H9 (cell line): Measurements from ENCODE around the gene YIPF2. TPM values are rescaled to one million over a fixed set of nuclear protein-coding genes. Genes with fewer than 3 reads are reported as not detected.
A peak's percentile ranks its signal among the peaks of the same experiment; 100 is the strongest.

Source experiments
- DNase-seq: peaks from one replicate; pipeline ENCODE4 v3.0.0-alpha.2; 2017
- H2AFZ ChIP-seq: one replicate; pipeline ENCODE4 v1.6.1; 2013; ENCODE audit warnings: mild to moderate bottlenecking, low read length, control low read depth, moderate library complexity
- H2AK5ac ChIP-seq: 2 replicates; pipeline ENCODE4 v1.6.1; 2013; ENCODE audit warnings: low read length, control low read depth, mixed read lengths; ENCODE audit not compliant: insufficient read length
- H2BK120ac ChIP-seq: one replicate; pipeline ENCODE4 v1.6.1; 2013; ENCODE audit warnings: low read depth, mild to moderate bottlenecking, low read length, control low read depth, inconsistent platforms; ENCODE audit not compliant: poor library complexity, severe bottlenecking
- H2BK12ac ChIP-seq: 2 replicates; pipeline ENCODE4 v1.6.1; 2013; ENCODE audit warnings: low read length, control low read depth, mixed read lengths, low read depth; ENCODE audit not compliant: insufficient read length
- H2BK15ac ChIP-seq: 2 replicates; pipeline ENCODE4 v1.6.1; 2013; ENCODE audit warnings: low read depth, low read length, control low read depth
- H2BK20ac ChIP-seq: one replicate; pipeline ENCODE4 v1.6.1; 2013; ENCODE audit warnings: low read depth, mild to moderate bottlenecking, low read length, control low read depth, inconsistent platforms; ENCODE audit not compliant: poor library complexity, severe bottlenecking
- H2BK5ac ChIP-seq: 2 replicates; pipeline ENCODE4 v1.6.1; 2013; ENCODE audit warnings: low read length, control low read depth, mixed read lengths; ENCODE audit not compliant: insufficient read length
- H3K14ac ChIP-seq: 2 replicates; pipeline ENCODE4 v1.6.1; 2013; ENCODE audit warnings: low read length, control low read depth; ENCODE audit not compliant: insufficient read depth
- H3K18ac ChIP-seq: 2 replicates; pipeline ENCODE4 v1.6.1; 2013; ENCODE audit warnings: low read depth, mild to moderate bottlenecking, mixed read lengths, low read length, control low read depth; ENCODE audit not compliant: insufficient read length
- H3K23ac ChIP-seq: 2 replicates; pipeline ENCODE4 v1.6.1; 2013; ENCODE audit warnings: low read length, control low read depth, mixed read lengths, low read depth; ENCODE audit not compliant: insufficient read length
- H3K23me2 ChIP-seq: 2 replicates; pipeline ENCODE4 v1.6.1; 2013; ENCODE audit warnings: low read depth, mild to moderate bottlenecking, mixed read lengths, low read length, control low read depth; ENCODE audit not compliant: insufficient read length, poor library complexity, severe bottlenecking
- H3K27ac ChIP-seq: 2 replicates; pipeline ENCODE4 v1.5.1; 2013; ENCODE audit warnings: low read length, control low read depth, mixed read lengths, low read depth; ENCODE audit not compliant: insufficient read length
- H3K27me3 ChIP-seq: 2 replicates; pipeline ENCODE4 v1.6.1; 2013; ENCODE audit warnings: low read length, control low read depth, inconsistent platforms; ENCODE audit not compliant: insufficient read depth
- H3K4ac ChIP-seq: 2 replicates; pipeline ENCODE4 v1.6.1; 2013; ENCODE audit warnings: low read depth, mild to moderate bottlenecking, control low read depth, inconsistent platforms, low read length, moderate library complexity
- H3K4me1 ChIP-seq: 2 replicates; pipeline ENCODE4 v1.6.1; 2013; ENCODE audit warnings: low read length, control low read depth, inconsistent platforms; ENCODE audit not compliant: insufficient read depth
- H3K4me2 ChIP-seq: 2 replicates; pipeline ENCODE4 v1.6.1; 2013; ENCODE audit warnings: low read length, control low read depth, mixed read lengths; ENCODE audit not compliant: insufficient read length, insufficient read depth
- H3K56ac ChIP-seq: 2 replicates; pipeline ENCODE4 v1.6.1; 2013; ENCODE audit warnings: low read depth, mild to moderate bottlenecking, mixed read lengths, low read length, control low read depth; ENCODE audit not compliant: insufficient read length
- H3K79me1 ChIP-seq: 2 replicates; pipeline ENCODE4 v1.6.1; 2013; ENCODE audit warnings: low read depth, mild to moderate bottlenecking, moderate library complexity, low read length, control low read depth, inconsistent platforms; ENCODE audit not compliant: insufficient read depth, poor library complexity, severe bottlenecking
- H3K79me2 ChIP-seq: 2 replicates; pipeline ENCODE4 v1.6.1; 2013; ENCODE audit warnings: low read length, control low read depth, inconsistent platforms; ENCODE audit not compliant: insufficient read depth
- H3K9ac ChIP-seq: 2 replicates; pipeline ENCODE4 v1.6.1; 2013; ENCODE audit warnings: low read length, control low read depth, mixed read lengths; ENCODE audit not compliant: insufficient read length; ENCODE audit errors: extremely low read depth
- H3K9me3 ChIP-seq: one replicate; pipeline ENCODE4 v1.6.1; 2013; ENCODE audit warnings: low read depth, low read length, inconsistent platforms; ENCODE audit not compliant: control insufficient read depth
- H3T11ph ChIP-seq: one replicate; pipeline ENCODE4 v1.6.1; 2013; ENCODE audit warnings: mild to moderate bottlenecking, low read length, control low read depth, inconsistent platforms
- H4K20me1 ChIP-seq: one replicate; pipeline ENCODE4 v1.6.1; 2013; ENCODE audit not compliant: control insufficient read depth, insufficient read length, insufficient read depth
- H4K5ac ChIP-seq: 2 replicates; pipeline ENCODE4 v1.6.1; 2013; ENCODE audit warnings: low read depth, mild to moderate bottlenecking, mixed read lengths, low read length, control low read depth; ENCODE audit not compliant: insufficient read length
- H4K8ac ChIP-seq: replicated peaks from 2 replicates; pipeline ENCODE4 v1.6.1; 2013; ENCODE audit warnings: low read length, control low read depth, mixed read lengths, low read depth; ENCODE audit not compliant: insufficient read length
- H4K91ac ChIP-seq: 2 replicates; pipeline ENCODE4 v1.6.1; 2013; ENCODE audit warnings: low read depth, mild to moderate bottlenecking, moderate library complexity, mixed read lengths, low read length, control low read depth; ENCODE audit not compliant: insufficient read length
- H3K27ac Mint-ChIP-seq, 3 experiments: 2 replicates in 2 of 3; 3 replicates in 1 of 3; pipeline ENCODE4 v1.8.0; 2020 to 2021; ENCODE audit warnings: mixed read lengths in 3 of 3, mild to moderate bottlenecking in 1 of 3, moderate library complexity in 1 of 3
- H3K27me3 Mint-ChIP-seq: 2 replicates; pipeline ENCODE4 v1.8.0; 2021; ENCODE audit warnings: low read depth, mild to moderate bottlenecking, moderate library complexity, mixed read lengths
- H3K36me3 Mint-ChIP-seq, 3 experiments: 2 replicates in 2 of 3; 3 replicates in 1 of 3; pipeline ENCODE4 v1.8.0; 2020 to 2021; ENCODE audit warnings: low read depth in 3 of 3, mixed read lengths in 3 of 3; ENCODE audit not compliant: insufficient read depth in 1 of 3
- H3K4me1 Mint-ChIP-seq, 2 experiments: 2 replicates each; pipeline ENCODE4 v1.8.0; 2020; ENCODE audit warnings: mixed read lengths in 2 of 2
- H3K4me3 Mint-ChIP-seq, 2 experiments: 2 replicates in 1 of 2; 3 replicates in 1 of 2; pipeline ENCODE4 v1.8.0; 2020 to 2021; ENCODE audit warnings: mild to moderate bottlenecking in 2 of 2, mixed read lengths in 2 of 2, moderate library complexity in 1 of 2
- H3K9me3 Mint-ChIP-seq, 2 experiments: 2 replicates in 1 of 2; 3 replicates in 1 of 2; pipeline ENCODE4 v1.8.0; 2020; ENCODE audit warnings: mild to moderate bottlenecking in 2 of 2, mixed read lengths in 2 of 2, moderate library complexity in 1 of 2
- CTCF ChIP-seq: fragments of 200-600 bp; sonication (generic); conservative IDR thresholded peaks from 3 replicates; pipeline ENCODE4 v1.8.0; 2021; ENCODE audit warnings: antibody characterized with exemption, mild to moderate bottlenecking
- WGBS: extraction: QIAGEN DNeasy Blood & Tissue Kit; methylation state at CpG from one replicate; pipeline ENCODE4 v1.1.7; 2013; ENCODE audit warnings: missing lambda C conversion rate, low lambda C conversion rate, mixed read lengths; ENCODE audit not compliant: insufficient read length; ENCODE audit errors: extremely low coverage; 5-methylcytosine and 5-hydroxymethylcytosine counted together
- total RNA-seq: library from RNA; stranded (reverse); gene quantifications from 2 replicates; pipeline ENCODE4 v1.2.1, GENCODE V29; 2021

The YIPF2 gene
- total RNA-seq, 1 experiment from 2014 or later, result 58.2 TPM

- H3K27me3 ChIP-seq, result no peaks in the 10 kb centered on the region
- no peaks in the 10 kb centered on the region for H3K9me3 Mint-ChIP-seq
- H3K23ac ChIP-seq, result no peak overlapping the region
- no peak for DNase-seq
- H3K27ac Mint-ChIP-seq, result 0 out of 7 replicates have a peak overlapping the region, but pooled peaks of 1 of the 3 experiments have one; percentile 38
- H2BK15ac ChIP-seq, result no peak overlapping the region
- no peak overlapping the region for H3K14ac ChIP-seq
- H4K20me1 ChIP-seq, result peaks cover 3% of the 10 kb centered on the region
- H3K4me2 ChIP-seq, result no peak overlapping the region
- no peak overlapping the region for H3K56ac ChIP-seq
- H3K79me2 ChIP-seq, result peaks cover 26% of the 10 kb centered on the region; the same call in 1 of the 2 replicates
- no peak overlapping the region for H3T11ph ChIP-seq
- H2AK5ac ChIP-seq, result no peak overlapping the region
- H4K91ac ChIP-seq, result no peak overlapping the region
- no peak overlapping the region for H3K4me3 Mint-ChIP-seq
- H2BK12ac ChIP-seq, result no peak overlapping the region
- no CpG with 5 or more reads among the region's 2 CpGs for WGBS
- H2BK20ac ChIP-seq, result no peak overlapping the region
- no peaks in the 10 kb centered on the region for H3K23me2 ChIP-seq
- H4K5ac ChIP-seq, result no peak overlapping the region
- no peak overlapping the region for H2BK5ac ChIP-seq
- no peaks in the 10 kb centered on the region for H3K9me3 ChIP-seq
- H3K18ac ChIP-seq, result no peak overlapping the region
- H3K79me1 ChIP-seq, result peaks cover 2% of the 10 kb centered on the region
- peaks cover 2 to 9% (median 3%) of the 10 kb centered on the region in 3 experiments; a peak in 4 of 7 replicates for H3K36me3 Mint-ChIP-seq
- peaks cover 63 to 79% of the 10 kb centered on the region in 2 experiments for H3K4me1 Mint-ChIP-seq
- no peak overlapping the region for H2AFZ ChIP-seq
- H3K27ac ChIP-seq, result no peak overlapping the region
- H2BK120ac ChIP-seq, result no peak overlapping the region
- no peak overlapping the region for H4K8ac ChIP-seq
- H3K27me3 Mint-ChIP-seq, result no peaks in the 10 kb centered on the region
- H3K4ac ChIP-seq, result no peak overlapping the region
- H3K4me1 ChIP-seq, result peaks cover 22% of the 10 kb centered on the region; the same call in 1 of the 2 replicates
- H3K9ac ChIP-seq, result no peak overlapping the region
- no peak for TF ChIP-seq CTCF
Measured at GRCh38 chr19:10884274-10884673, 44.2 kb downstream of the YIPF2 start.
